EH (cell line): ENCODE results near the gene CD48.
A peak's percentile ranks its signal among the peaks of the same experiment; 100 is the strongest.
"Not testable (repeated sequence)": the region's sequence is repeated elsewhere in the genome, so short reads cannot be mapped to it uniquely, and the experiment has no call there.

Experiments used
- DNase-seq: peaks from one replicate; pipeline ENCODE4 v3.0.0-alpha.2; 2015; ENCODE audit warnings: low read depth

Gene CD48

GRCh38 chr1:160712525-160713080, 981 bp upstream of the CD48 start:
- not testable (repeated sequence) for DNase-seq

GRCh38 chr1:160711276-160711601, 383 bp downstream of the CD48 start:
- DNase-seq = no peak

GRCh38 chr1:160710517-160711252, 937 bp downstream of the CD48 start:
- no peak for DNase-seq

DNA sequence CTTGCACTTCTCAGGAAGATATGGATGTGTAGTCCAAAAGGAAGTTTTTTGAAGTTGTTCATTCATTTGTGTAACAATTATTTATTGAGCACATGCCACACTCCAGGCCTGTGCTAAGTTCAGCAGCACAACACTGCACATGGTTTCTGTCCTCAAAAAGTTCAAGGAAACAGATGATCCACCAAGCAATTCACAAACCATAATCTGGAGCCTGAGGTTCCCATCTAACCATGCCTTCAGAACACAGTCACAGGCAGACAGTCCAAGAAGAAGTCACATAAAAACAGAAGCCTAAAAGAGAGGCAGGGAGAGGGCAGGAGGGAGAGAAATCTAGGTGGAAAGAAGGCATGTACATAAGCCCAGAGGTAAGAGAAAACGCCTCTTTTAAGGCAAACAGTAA, 1.9 kb downstream of the CD48 start:
- no peak for DNase-seq

DNA sequence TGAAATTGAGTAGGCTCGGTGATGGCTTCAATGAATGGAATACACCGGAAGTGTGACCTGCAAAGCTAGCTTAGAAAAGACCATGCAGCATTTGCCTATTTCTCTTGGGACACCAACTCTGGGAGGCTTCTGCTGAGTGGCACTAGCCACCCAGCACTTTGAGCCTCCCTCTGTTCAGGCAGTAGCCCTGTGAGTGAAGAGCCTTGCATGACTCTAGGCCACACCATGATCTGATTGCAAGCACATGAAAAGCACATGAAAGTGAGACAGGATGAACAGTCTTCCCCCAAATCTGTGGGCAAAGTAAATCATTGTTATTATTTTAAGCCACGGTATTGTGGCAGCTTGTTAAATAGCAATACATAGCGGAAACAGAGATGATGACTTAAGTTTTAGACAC, 2.8 kb downstream of the CD48 start:
- no peak for DNase-seq

DNA sequence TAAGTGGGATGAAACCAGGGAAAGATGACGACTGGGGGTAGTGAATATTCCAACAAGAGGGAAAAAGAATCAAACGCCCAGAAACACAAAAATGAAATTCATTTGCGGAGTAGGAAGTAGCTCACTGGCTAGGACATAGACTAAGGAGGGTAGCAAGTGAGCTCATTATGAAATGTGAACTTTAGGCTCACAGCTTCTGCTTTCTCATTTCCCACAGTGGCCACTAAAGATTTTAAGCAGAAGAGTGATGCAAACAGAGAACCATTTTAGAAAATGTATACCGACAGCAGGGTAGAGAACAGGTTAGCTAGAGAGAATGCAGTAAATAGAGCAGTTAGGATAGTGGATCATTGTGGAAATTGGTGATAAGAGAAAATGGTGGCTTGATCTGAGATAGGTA, 3.5 kb downstream of the CD48 start:
- no peak for DNase-seq

DNA sequence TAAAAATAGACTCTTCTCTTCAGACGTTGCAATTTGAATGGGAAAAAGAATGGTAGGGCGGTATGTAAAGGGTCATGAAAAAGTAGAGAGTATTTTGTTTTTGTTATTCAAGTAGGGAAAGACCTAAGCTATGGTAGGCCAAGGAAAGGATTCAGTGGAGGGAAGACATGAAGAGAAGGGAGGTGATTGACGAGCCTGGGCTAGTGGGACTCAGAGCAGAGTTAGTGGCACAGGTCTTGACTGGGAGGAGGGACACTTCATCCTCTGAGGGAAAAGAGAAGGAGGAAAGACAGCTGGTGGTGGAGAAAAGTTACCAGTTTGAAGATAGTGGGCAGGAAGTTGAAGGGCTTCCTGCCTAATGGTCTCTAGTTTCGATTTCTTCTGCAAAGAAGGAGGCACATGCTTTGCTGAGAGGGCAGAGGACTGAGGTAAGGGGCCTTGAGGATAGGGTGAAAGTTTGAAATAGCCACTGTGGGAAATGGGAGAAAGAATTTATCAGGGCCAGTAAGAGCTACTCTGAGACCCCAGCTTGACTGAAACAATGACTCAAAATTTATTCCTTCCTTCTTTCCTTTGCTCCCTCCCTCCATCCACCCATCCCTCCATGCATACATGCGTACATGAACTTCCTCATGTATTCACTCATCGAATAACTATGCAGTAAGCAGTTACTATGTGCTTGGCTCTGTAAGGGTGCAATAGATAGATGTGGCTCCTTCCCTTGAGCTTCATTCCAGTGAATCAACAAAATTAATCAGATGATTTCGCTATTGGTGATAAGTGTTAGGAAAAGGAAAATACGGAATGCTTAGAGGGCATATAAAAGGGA, 4.2 kb downstream of the CD48 start:
- no peak for DNase-seq

DNA sequence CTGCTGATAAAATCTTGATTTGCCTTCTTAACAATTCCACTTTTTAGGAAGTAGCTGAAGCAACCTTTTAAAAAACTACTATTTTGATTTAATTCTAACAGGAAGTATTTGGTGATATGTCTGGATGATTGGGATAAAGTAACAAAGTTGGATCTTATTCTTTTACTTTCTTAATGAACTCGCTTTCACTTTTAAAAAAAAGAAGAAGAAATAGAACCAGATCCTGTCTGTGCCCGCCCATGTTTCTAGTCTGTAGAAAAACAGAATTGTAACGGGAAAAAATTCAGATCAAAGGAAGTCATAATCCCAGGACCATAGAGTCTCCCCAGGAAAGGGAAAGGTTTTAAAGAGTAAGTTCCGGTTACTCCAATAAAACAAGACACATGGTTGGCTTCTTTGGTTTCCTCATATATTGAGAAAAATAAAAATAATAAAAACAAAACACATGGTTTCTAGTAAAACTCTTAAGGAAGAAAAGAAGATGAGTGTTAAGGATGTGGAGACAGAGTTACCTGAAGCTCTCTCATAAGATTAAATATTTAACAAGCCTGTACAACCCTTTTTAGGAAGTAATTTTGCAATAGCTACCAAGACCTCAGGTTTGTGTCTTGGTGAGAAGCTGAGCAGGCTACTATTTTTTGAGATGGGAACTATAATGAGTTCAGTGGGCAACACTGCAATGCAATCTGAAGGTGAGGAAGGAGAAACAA, 4.9 kb downstream of the CD48 start:
- no peak for DNase-seq

- DNase-seq = no peak
Observed at GRCh38 chr1:160705742-160706141, 5.9 kb downstream of the CD48 start.

DNA sequence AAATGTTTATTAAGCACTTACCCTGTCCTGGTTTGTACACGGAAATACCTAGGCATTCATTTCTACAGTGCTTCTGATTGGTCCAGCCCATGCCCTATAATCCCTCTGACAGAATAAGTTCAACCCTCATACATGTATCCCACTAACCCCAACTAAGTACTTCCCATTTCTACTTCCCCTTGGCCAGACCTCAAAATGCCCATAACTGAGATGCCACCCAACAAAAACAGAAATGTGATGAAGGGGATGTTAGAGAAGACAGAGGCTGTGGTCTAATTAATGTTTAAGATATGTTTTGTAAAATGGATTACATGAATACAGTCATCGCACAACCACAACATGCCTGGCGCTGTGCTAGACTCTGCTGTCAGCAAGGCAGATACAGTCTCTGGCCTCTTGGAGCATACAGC, 6.4 kb downstream of the CD48 start:
- not testable (repeated sequence) for DNase-seq

DNA sequence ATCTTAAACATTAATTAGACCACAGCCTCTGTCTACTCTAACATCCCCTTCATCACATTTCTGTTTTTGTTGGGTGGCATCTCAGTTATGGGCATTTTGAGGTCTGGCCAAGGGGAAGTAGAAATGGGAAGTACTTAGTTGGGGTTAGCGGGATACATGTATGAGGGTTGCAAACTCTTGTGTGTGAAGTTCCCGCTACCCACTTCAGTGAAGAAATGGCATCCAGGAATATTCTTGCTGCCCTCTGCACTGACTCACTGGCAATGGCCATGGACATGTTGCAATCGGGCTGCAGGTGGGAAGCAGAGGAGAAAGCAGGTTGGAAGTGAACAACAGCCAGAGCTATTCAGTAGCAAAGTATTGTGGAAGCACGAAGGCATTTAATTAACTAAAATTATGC, 7.4 kb downstream of the CD48 start:
- no peak for DNase-seq

GRCh38 chr1:160702100-160702499, 9.5 kb downstream of the CD48 start:
- no peak for DNase-seq

GRCh38 chr1:160692390-160692789, 19.2 kb downstream of the CD48 start:
- not testable (repeated sequence) for DNase-seq

- no peak for DNase-seq
Observed at GRCh38 chr1:160685266-160685665, 26.4 kb downstream of the CD48 start.

- DNase-seq = peak; percentile 16
Observed at GRCh38 chr1:160682983-160683865, 28.4 kb downstream of the CD48 start.

DNA sequence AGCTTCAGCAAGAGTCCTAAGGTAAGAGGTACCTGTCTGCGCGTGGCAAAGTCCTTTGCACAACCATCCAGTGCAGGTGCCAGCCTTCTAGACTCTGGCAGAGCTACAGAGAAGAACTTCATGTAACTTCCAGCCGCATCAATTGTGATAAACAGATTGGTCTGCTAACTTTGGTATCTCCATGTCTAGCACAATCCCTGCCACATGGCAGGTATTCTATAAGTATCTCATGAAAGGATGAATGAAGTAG, 29.8 kb downstream of the CD48 start:
- DNase-seq = no peak

DNA sequence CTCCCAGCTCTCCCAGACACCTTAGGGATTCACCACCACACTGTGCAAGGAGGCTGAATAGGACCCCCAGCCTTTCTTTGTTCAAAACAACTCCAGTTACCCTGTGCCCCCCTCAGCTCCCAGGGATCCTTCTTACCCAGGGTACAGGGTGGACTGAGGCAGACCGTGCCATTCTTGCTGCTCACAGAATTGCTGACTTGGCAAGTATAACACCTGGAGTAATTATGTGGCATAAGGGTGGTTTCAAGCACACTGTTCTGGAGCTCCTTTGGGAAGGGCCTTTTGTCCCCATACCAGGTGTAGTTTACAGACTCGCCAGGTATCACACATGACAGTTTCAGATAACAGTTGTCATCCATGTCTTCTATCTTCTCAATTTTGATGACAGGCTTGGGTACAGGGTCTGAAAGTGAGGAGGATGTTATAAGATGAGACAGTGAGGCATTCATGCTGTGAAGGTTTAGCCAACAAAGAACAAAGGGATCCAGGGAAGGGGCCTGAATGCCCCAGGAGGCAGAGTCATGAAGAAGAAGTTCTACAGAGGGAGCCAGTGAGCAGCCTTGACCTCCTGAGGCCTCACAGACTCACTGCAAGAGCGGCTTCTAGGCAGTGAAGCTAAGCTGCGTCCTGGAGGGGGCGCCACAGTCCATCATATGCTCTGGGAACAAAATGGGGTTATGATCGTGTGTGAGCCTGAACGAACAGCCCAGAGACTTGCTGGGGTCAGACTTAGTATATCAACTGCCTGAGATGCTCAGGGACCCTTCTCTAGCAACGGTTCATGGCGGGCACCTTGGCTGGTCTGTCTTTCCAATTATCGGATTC, 30.3 kb downstream of the CD48 start:
- peak; percentile 51 for DNase-seq

- no peak for DNase-seq
Observed at GRCh38 chr1:160680399-160680798, 31.2 kb downstream of the CD48 start.

- no peak for DNase-seq
Observed at GRCh38 chr1:160679893-160680292, 31.7 kb downstream of the CD48 start.

GRCh38 chr1:160676869-160677597, 34.6 kb downstream of the CD48 start:
- DNase-seq = no peak
